K562 (cell line): Measurements from ENCODE around the gene KIFC3. TPM values are rescaled to one million over a fixed set of nuclear protein-coding genes. Genes with fewer than 3 reads are reported as not detected.

ENCODE experiments used
- CBFA2T2 ChIP-seq: fragments of 450-650 bp; conservative IDR thresholded peaks from 2 replicates; pipeline ENCODE4 v1.6.1; 2017; ENCODE audit warnings: mild to moderate bottlenecking
- CXXC5 ChIP-seq: fragments of 250-450 bp; sonication (Bioruptor Pico); IDR thresholded peaks from 2 replicates; pipeline ENCODE4 v1.8.0; 2022; ENCODE audit warnings: inconsistent platforms, mild to moderate bottlenecking, moderate library complexity
- ELF2 ChIP-seq: fragments of 250-450 bp; sonication (Bioruptor Pico); IDR thresholded peaks from 2 replicates; pipeline ENCODE4 v1.5.0; 2021; ENCODE audit warnings: mild to moderate bottlenecking
- ETV1 ChIP-seq: fragments of 450-650 bp; conservative IDR thresholded peaks from 2 replicates; pipeline ENCODE4 v1.6.1; 2016; ENCODE audit warnings: missing genetic modification characterization, control low read depth, low read depth, missing compliant biosample characterization
- FOXA3 ChIP-seq, 2 experiments: fragments of 450-650 bp in 1 of 2; sonication (generic) in 1 of 2; formaldehyde crosslinking; IDR thresholded peaks in 1 of 2; conservative IDR thresholded peaks in 1 of 2; 2 replicates each; pipeline versions ENCODE4 v1.4.0 to v1.8.0; 2020 to 2022; ENCODE audit warnings: mild to moderate bottlenecking in 2 of 2, missing genetic modification reagents in 1 of 2
- GABPA ChIP-seq: fragments of 200-800 bp; sonication (Bioruptor generic); conservative IDR thresholded peaks from 2 replicates; pipeline ENCODE4 v1.6.1; 2016; ENCODE audit warnings: low read depth, missing genetic modification characterization, missing compliant biosample characterization
- IRF2 ChIP-seq: sonication (generic); formaldehyde crosslinking; IDR thresholded peaks from 2 replicates; pipeline ENCODE4 v1.8.1; 2022; ENCODE audit warnings: mild to moderate bottlenecking, missing genetic modification reagents
- JUNB ChIP-seq: fragments of 450-650 bp; formaldehyde crosslinking; conservative IDR thresholded peaks from 2 replicates; pipeline ENCODE4 v1.4.0; 2020; ENCODE audit warnings: mild to moderate bottlenecking
- KAT7 ChIP-seq: sonication (generic); formaldehyde crosslinking; IDR thresholded peaks from 2 replicates; pipeline ENCODE4 v1.8.0; 2022; ENCODE audit warnings: missing genetic modification reagents, mild to moderate bottlenecking, borderline replicate concordance
- KDM2B ChIP-seq: fragments of 250-450 bp; sonication (Bioruptor Pico); IDR thresholded peaks from 2 replicates; pipeline ENCODE4 v1.8.0; 2021; ENCODE audit warnings: mild to moderate bottlenecking, moderate library complexity
- MNT ChIP-seq, 2 experiments: fragments of 450-650 bp; conservative IDR thresholded peaks; 2 replicates each; pipeline ENCODE4 v1.6.1; 2017; ENCODE audit warnings: mild to moderate bottlenecking in 2 of 2, moderate library complexity in 2 of 2
- YY1 ChIP-seq, 3 experiments: IDR thresholded peaks; 2 replicates each; pipeline ENCODE4 v1.6.1; 2011; ENCODE audit warnings: low read length in 2 of 3, mild to moderate bottlenecking in 2 of 3, moderate library complexity in 2 of 3, borderline replicate concordance in 1 of 3, control low read depth in 1 of 3, low read depth in 1 of 3; ENCODE audit not compliant: insufficient read depth in 3 of 3, insufficient replicate concordance in 2 of 3, control insufficient read depth in 1 of 3, insufficient read length in 1 of 3; ENCODE audit errors: extremely low read depth in 1 of 3
- ZFX ChIP-seq: sonication (generic); formaldehyde crosslinking; IDR thresholded peaks from 2 replicates; pipeline ENCODE4 v1.8.0; 2022; ENCODE audit warnings: mild to moderate bottlenecking, missing genetic modification reagents, moderate library complexity
- ZNF143 ChIP-seq: sonication (generic); formaldehyde crosslinking; IDR thresholded peaks from 2 replicates; pipeline ENCODE4 v1.9.0; 2022; ENCODE audit warnings: mild to moderate bottlenecking, missing genetic modification reagents
- polyA plus RNA-seq, 8 experiments: library from polyadenylated mRNA; depleted of rRNA in 4 of 8; stranded (reverse) in 5 of 8; unstranded in 3 of 8; fragments of >200 nt; fragmentation: Nextera tagmentation in 2 of 8; fragmentation: Illumina TruSeq in 1 of 8; extraction: Ambion mirVana in 2 of 8; extraction: Trizol in 1 of 8; gene quantifications; 2 replicates each; pipeline versions ENCODE4 v1.2.1 to v1.2.3, GENCODE V29; 2011 to 2014; ENCODE audit warnings: inconsistent platforms in 1 of 8, missing spikeins in 1 of 8
- total RNA-seq, 7 experiments: library from RNA; depleted of rRNA in 6 of 7; stranded (reverse); fragments of >200 nt in 6 of 7; fragmentation: Illumina TruSeq in 2 of 7; extraction: Trizol in 2 of 7; gene quantifications; 2 replicates each; pipeline versions ENCODE4 v1.2.1 to v1.2.3, GENCODE V29; 2011 to 2021; ENCODE audit warnings: low replicate concordance in 1 of 7
- TF ChIP-seq, protein P1 (sequence below): fragments of 250-450 bp; sonication (Bioruptor Pico); IDR thresholded peaks from 2 replicates; pipeline ENCODE4 v1.8.0; 2021; ENCODE audit warnings: borderline replicate concordance, mild to moderate bottlenecking, moderate library complexity; ENCODE audit not compliant: poor library complexity, severe bottlenecking
- TF ChIP-seq, protein P2 (sequence below): sonication (generic); formaldehyde crosslinking; IDR thresholded peaks from 2 replicates; pipeline ENCODE4 v1.8.1; 2022; ENCODE audit warnings: missing genetic modification reagents
- TF ChIP-seq, protein P3 (sequence below): fragments of 250-450 bp; sonication (Bioruptor Pico); IDR thresholded peaks from 2 replicates; pipeline ENCODE4 v1.5.0; 2021; ENCODE audit warnings: mild to moderate bottlenecking, moderate library complexity

KIFC3 gene
- total and polyA plus RNA-seq, 9 of the 15 experiments (the other 6 are each of a cell fraction or from before 2014, with no cell fraction given), result 0.23 to 105 (median 26.2) TPM

DNA sequence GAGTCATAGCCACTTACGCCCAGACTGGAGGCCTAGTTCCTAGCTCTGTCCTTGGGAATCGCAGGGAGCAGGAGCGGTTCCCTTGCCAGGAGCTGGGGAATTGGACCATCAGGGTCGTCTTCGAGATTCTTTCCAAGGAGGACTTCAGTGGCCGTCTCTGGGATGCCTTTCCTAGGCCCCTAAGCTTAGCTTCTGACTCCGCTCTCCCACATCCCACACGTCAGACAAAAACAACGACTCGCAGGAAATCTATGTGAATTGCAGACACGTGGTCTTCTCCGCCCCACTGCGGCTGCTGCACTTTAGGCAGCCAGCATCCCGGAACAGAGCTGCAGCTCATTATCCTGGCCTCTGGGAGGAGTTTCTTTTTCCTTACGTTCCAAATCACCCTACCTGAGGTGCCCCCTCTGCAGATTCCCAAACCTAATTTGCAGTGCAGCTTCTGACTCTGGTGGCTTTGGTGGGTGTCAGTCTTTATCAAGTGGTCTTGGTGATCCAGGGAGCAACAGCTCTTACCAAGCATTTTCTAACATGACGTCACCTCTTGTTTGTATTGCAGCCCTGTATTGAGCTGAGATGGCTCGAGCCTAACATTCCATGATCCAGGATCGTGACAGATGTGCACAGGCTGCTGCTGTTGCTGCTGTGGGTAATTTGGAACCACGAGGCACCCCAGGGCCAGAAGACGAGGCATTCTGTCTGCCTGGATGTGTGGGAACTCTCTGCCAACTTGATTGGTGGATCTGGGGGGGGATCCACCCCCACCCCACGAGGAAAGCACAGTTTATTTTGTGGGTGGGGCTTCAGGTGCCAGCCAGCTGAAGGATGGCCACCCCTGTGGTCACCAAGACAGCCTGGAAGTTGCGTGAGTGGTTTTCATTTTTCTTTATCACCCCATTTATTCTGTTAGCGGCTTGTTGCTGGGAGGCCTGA, 65.6 kb downstream of the KIFC3 start (continued):
- TF ChIP-seq YY1 (IDR thresholded peaks at IDR 0.05; ENCODE audit: borderline replicate concordance in 1 of 3, control insufficient read depth in 1 of 3, extremely low read depth in 1 of 3, insufficient read depth in 3 of 3, insufficient read length in 1 of 3, insufficient replicate concordance in 2 of 3, low read depth in 1 of 3, low read length in 2 of 3), result no peak
- TF ChIP-seq CBFA2T2, result 0 out of 2 replicates have a peak, but pooled peaks have one; percentile 1
- peak; percentile 33; the same call in 1 of the 2 replicates for TF ChIP-seq CXXC5 (CRISPR knock-in tag)
- TF ChIP-seq ZNF143 (CRISPR knock-in tag), result peak; percentile 5; the same call in 1 of the 2 replicates
- TF ChIP-seq, protein P1, sequence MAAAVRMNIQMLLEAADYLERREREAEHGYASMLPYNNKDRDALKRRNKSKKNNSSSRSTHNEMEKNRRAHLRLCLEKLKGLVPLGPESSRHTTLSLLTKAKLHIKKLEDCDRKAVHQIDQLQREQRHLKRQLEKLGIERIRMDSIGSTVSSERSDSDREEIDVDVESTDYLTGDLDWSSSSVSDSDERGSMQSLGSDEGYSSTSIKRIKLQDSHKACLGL (CRISPR knock-in tag), result peak; percentile 53
- TF ChIP-seq KDM2B (CRISPR knock-in tag), result no peak
- TF ChIP-seq ELF2, result peak; percentile 43; the same call in 1 of the 2 replicates
- peak; percentile 82 to 89 for TF ChIP-seq MNT (conservative IDR thresholded peaks at IDR 0.05)
- TF ChIP-seq, protein P2, sequence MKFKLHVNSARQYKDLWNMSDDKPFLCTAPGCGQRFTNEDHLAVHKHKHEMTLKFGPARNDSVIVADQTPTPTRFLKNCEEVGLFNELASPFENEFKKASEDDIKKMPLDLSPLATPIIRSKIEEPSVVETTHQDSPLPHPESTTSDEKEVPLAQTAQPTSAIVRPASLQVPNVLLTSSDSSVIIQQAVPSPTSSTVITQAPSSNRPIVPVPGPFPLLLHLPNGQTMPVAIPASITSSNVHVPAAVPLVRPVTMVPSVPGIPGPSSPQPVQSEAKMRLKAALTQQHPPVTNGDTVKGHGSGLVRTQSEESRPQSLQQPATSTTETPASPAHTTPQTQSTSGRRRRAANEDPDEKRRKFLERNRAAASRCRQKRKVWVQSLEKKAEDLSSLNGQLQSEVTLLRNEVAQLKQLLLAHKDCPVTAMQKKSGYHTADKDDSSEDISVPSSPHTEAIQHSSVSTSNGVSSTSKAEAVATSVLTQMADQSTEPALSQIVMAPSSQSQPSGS (CRISPR knock-in tag), result peak; percentile 85; the same call in 1 of the 2 replicates
- TF ChIP-seq FOXA3 (CRISPR knock-in tag; conservative IDR thresholded peaks at IDR 0.05 in 1 of 2, IDR thresholded peaks at IDR 0.05 in 1 of 2), result peak in 1 of 2 experiments; percentile 55; a peak in 2 of 4 replicates
- TF ChIP-seq IRF2, result no peak
- TF ChIP-seq KAT7 (CRISPR knock-in tag), result 0 out of 2 replicates have a peak, but pooled peaks have one; percentile 46
- TF ChIP-seq JUNB (CRISPR knock-in tag), result peak; percentile 74
- TF ChIP-seq, protein P3, sequence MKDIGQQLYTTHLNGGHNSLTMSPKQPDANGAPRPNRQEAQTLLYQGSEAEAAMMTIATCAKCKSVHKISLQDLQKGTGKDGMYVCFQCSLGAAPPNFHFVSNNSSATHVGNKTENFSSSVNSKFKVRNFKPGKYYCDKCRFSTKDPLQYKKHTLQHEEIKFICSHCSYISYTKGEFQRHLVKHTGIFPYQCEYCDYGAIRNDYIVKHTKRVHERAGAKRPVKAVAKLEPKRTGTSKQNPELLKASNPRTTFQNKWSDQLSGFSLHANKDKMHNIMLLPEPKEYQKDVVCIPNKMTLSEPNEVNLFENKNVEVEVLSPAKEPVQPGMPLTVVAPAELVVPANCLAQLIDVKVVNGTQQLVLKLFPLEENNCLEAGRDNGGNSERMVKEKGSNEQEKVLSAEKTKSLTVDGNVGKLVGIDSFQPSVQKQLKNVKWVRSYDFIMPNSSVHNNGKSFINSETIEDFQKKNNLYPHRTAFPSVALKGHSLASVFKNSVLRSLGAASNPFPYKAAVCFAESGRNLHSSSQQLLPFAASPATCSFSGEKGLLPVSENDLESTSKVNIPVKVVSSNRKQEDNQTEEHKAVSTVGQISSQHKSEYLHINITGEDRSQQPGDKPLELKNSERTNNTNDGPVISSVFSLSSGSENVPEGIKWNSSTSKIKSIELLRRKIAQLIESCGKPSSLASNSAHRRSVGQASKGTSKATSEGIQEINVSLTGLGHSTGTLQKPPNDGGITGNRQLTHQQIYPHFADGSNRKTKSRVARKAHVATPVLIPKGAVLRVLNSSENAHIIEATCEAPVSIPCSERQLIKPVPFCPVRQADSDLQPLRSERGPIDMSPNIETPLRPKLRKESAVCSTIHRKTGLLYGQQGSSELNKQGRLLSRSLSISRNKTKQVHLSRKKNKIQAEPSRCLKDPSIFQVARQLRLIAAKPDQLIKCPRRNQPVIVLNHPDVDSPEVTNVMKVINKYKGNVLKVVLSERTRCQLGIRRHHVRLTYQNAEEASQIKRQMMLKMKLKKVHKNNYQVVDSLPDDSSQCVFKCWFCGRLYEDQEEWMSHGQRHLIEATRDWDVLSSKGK (CRISPR knock-in tag), result no peak
- 0 out of 2 replicates have a peak, but pooled peaks have one; percentile 11 for TF ChIP-seq GABPA (tag)
- no peak for TF ChIP-seq ETV1
- TF ChIP-seq ZFX, result 0 out of 2 replicates have a peak, but pooled peaks have one; percentile 53
